H7 (cell line): ENCODE results near the gene ZNF804A. TPM values are rescaled to one million over a fixed set of nuclear protein-coding genes. Genes with fewer than 3 reads are reported as not detected.

Experiments
- DNase-seq: peaks from one replicate; pipeline ENCODE4 v3.0.0; 2012
- H3K27me3 ChIP-seq: 2 replicates; pipeline ENCODE4 v1.6.0; 2011; ENCODE audit warnings: mild to moderate bottlenecking, low read length; ENCODE audit not compliant: control insufficient read depth, insufficient read depth
- H3K36me3 ChIP-seq: replicated peaks from 2 replicates; pipeline ENCODE4 v1.5.1; 2011; ENCODE audit warnings: low read length; ENCODE audit not compliant: control insufficient read depth, insufficient read depth
- H3K4me3 ChIP-seq: 2 replicates; pipeline ENCODE4 v1.5.1; 2011; ENCODE audit warnings: low read depth, mild to moderate bottlenecking, control low read depth, low read length, moderate library complexity; ENCODE audit not compliant: insufficient read depth
- total RNA-seq: library from RNA; depleted of rRNA; stranded (reverse); fragments of >200 nt; shearing (Covaris generic); gene quantifications from 2 replicates; pipeline ENCODE4 v1.2.3, GENCODE V29; 2014; rRNA removed

Gene ZNF804A
- total RNA-seq: 0.18 and 0.48 TPM in 2 replicates

DNA sequence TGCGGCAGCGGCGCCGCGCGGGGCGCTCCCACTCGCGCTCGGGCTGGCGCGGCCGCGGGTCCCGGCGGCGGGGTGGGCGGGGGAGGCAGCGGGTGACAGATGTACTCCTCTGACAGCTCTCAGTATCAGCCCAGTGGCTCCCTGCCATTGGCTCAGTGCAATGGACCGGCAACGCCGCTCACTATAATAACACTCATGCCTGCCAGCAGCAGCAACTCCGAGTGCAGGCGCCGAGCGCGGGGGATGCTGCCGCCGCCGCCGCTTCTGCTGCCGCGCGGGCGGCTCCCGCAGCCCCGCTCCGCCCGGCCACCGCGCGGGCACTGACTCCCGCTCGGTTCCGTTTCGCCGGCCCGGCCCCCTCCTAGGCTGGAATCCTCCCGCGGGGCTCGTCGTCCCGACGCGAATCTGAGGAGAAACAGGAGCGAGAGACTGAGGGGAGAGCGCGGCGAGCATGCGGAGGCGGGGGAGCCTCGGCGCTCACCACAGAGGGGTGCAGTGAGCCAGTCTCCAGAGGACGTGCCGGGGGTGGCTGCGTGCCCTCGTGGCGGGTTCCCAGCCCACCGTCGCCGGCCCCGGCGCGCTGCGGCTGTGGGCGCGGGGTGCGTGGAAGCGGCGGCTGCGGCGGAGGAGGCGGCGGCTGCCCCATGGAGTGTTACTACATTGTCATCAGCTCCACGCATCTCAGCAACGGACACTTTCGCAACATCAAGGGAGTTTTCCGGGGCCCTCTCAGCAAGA, at the start of gene ZNF804A:
TSS of gene ZNF804A (plus strand) at position 214 of the 738 bp plus-strand sequence. CDS start at position 645, 431 bp downstream.
- Histone ChIP-seq H3K27me3 (peaks cover 42% of the 10 kb centered on the region), H3K4me3 (peak within 1 kb of the TSS; percentile 54), H3K36me3 (no peaks in the 10 kb centered on the region)
- DNase-seq: peak; percentile 72

DNA sequence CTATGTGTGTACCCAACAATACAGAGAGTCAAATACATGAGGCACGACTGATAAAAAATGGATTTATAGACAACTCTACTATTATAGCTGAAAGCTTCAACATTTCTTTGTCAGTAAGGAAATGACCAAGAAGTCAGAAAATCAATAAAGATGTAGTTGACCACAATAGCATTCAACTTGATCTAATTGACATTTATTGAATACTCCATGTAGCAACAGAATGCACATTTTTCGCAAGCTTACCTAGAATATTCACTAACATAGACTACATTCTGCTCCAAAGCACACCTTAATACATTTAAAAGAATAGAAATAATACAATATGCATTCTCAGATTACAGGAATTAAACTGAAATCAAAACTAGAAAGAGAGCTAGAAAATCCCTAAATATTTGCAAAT, 49.2 kb upstream of the ZNF804A start:
- Histone ChIP-seq H3K4me3 (no peak overlapping the region), H3K27me3 (no peaks in the 10 kb centered on the region), H3K36me3 (no peaks in the 10 kb centered on the region)
- DNase-seq: no peak

DNA sequence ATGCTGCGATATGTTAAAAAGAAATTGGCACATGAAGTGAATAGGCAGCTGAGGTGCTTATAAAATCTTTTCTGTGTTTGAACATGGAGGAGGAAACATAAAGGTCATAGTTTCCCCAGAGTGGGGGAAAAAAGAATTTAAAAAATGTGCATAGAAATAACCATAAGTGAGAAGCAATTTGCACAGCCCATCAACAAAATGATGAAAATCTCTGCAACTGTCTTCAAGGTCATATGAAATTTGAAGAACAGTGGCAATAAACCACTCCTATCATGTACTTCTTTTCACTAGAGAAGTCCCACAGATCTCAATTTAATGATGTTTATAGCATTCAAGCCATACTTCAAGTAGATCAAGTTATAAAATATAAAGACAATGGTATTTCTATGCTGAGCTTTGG, 46.7 kb upstream of the ZNF804A start:
- no peak overlapping the region for H3K4me3 ChIP-seq
- H3K27me3 ChIP-seq: no peaks in the 10 kb centered on the region
- DNase-seq: no peak
- H3K36me3 ChIP-seq: no peaks in the 10 kb centered on the region

DNA sequence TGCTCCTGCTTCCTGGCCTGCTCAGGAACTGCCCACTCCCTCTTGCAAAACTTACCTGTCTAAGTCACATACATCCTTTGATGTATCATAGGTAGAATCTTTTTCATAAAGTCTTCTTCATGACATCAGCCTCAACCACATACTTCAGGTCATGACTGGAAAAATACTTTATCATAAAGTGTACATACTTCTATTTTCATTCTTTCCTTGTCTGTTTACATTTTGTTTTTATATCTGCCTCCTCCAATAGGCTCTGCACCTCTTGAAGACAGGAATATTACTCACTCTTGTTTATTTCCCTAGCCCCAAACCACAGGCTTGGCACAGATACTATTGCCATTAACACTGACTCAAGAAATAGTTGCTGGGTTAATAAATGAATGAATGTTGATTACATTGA, 43.6 kb upstream of the ZNF804A start:
- Histone ChIP-seq H3K36me3 (no peaks in the 10 kb centered on the region), H3K4me3 (no peak overlapping the region), H3K27me3 (no peaks in the 10 kb centered on the region)
- no peak for DNase-seq

DNA sequence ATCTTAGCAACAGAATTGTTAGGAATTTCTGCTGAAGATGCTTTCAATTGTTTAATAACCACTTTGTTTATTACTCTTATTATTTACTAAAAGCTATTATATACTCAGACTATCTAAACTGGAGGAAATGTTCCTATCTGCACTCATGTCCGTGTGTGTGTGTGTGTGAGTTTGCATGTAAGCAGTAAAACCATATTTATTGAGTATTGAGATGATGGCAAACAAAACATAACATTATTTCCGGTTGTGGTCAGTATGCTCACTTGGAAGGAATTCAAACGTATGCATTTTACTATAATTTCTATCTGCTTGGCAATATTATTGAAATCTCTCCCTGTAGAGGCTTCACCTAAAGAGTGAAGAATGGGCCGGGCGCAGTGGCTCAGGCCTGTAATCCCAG, 43.0 kb upstream of the ZNF804A start:
- no peak for DNase-seq

DNA sequence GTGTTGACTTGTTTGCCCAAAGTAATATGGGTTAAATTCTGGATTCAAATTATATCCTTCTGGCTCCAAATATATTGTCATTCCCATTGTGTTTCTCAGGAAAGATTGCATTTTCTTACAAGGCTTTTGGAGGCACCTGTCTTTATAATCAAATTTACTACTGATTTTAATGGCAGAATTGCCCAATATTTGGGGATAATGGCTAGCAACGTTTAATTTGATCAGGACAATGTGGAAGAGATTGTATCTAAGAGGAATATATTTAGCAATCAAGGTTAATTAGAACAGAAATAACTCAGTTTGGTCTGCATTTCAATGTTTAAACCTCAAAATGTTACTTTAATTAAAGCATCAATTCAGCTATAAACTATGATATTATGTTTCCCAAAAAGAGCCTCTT, 41.7 kb upstream of the ZNF804A start:
- H3K27me3 ChIP-seq: no peaks in the 10 kb centered on the region
- H3K36me3 ChIP-seq: no peaks in the 10 kb centered on the region
- no peak for DNase-seq
- no peak overlapping the region for H3K4me3 ChIP-seq

More for the DNA sequence above, 43.0 kb upstream of the ZNF804A start:
- no peak overlapping the region for H3K4me3 ChIP-seq
- H3K27me3 ChIP-seq: no peaks in the 10 kb centered on the region
- H3K36me3 ChIP-seq: no peaks in the 10 kb centered on the region

DNA sequence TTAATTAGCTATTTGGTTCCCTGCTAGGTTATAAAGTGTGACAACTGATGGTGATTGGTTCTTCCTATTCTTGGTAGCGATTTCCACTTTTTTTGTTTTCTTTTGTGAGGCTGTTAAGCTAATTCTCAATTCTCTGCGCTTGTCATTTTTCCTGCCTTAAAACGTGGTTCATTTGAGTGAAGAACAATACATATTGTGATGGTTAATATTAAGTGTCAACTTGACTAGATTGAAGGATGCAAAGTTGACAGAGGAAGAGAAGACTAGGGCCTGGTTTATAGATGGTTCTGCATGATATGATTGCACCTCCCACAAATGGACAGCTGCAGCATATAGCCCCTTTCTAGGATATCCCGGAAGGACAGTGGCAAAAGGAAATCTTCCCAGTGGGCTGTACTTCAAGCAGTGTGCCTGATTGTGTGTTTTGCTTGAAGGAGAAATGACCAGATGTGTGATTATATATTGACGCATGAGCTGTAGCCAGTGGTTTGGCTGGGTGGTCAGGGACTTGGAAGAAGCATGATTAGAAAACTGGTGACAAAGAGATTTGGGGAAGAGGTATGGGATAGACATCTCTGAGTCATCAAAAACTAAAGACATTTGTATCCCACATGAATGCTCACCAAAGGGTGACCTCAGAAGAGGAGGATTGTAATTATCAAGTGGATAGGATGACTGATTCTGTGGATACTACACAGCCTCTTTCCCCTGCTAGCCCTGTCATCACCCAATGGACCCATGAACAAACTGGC, 39.4 kb upstream of the ZNF804A start:
- Histone ChIP-seq H3K4me3 (no peak overlapping the region), H3K36me3 (no peaks in the 10 kb centered on the region), H3K27me3 (no peaks in the 10 kb centered on the region)
- no peak for DNase-seq

DNA sequence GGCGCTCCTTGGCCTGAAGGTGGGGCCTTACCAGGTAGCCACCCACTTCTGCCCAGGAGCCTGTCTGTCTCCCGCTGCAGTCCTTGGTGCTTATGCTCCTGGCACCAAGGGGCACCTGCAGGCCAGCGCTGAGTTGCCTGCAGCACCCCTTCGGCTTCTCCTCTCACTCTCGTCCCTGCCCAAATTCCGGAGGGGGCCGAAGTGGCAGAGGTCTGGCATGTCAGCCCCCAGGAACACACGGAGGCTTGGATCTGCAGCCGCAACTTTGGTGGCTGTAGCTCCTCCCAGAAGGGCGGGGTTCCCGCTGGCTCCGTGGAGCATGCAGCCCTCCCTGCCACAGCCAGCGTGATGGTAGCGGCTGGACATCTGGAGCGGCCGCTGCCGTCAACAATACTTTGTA, 37.7 kb upstream of the ZNF804A start:
- DNase-seq: no peak
- no peaks in the 10 kb centered on the region for H3K36me3 ChIP-seq
- no peak overlapping the region for H3K4me3 ChIP-seq
- H3K27me3 ChIP-seq: no peaks in the 10 kb centered on the region

DNA sequence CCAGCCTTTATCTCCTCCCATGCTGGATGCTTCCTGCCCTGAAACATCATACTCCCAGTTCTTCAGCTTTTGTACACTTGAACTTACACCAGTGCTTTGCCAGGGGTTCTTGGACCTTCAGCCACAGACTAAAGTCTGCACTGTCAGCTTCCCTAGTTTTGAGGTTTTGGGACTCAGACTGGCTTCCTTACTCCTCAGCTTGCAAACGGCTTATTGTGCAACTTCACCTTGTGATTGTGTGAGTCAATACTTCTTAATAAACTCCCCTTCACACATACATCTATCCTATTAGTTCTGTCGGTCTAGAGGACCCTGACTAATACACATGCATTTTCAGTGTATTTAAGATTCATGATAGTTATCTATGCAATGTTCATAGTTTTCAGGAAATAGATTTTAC, 35.8 kb upstream of the ZNF804A start:
- DNase-seq: no peak
- Histone ChIP-seq H3K4me3 (no peak overlapping the region), H3K36me3 (no peaks in the 10 kb centered on the region), H3K27me3 (no peaks in the 10 kb centered on the region)

DNA sequence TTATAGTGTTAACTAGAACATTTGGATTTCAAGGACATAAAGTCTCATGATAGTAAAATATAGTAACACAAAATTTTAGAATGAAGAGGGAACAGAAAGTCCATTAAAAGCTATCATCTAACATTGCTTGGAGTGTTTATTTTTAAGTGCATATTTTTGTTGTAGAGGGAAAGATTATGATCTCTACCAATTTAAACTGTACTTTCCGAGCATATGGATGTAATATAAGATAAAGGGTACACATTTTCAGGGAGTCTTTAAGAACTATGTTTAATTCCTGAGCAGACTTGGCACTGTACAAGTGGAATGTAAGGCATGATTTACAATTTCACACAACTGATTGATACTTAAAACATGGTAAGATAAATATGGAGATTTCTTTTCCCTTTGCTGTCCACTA, 34.2 kb upstream of the ZNF804A start:
- Histone ChIP-seq H3K27me3 (no peaks in the 10 kb centered on the region), H3K4me3 (no peak overlapping the region), H3K36me3 (no peaks in the 10 kb centered on the region)
- no peak for DNase-seq

DNA sequence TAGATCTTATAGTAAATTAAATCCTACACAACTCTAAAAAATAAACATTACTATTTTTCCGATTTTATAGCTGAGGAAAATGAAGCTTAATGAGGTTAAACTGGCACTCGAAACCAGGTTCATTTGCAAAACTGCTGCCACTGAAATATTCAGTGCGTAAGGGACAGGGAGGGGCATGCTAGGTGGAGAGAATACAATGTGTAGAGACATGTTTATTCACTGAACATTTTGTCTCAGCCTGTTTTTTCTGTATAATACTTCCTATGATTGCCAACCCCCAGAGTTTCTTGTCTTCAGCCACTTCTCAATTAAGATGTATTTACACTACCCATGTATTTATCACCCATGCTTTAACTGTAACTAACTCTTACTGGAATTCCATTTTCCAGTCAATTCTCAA, 31.6 kb upstream of the ZNF804A start:
- no peak for DNase-seq
- Histone ChIP-seq H3K27me3 (no peaks in the 10 kb centered on the region), H3K36me3 (no peaks in the 10 kb centered on the region), H3K4me3 (no peak overlapping the region)

DNA sequence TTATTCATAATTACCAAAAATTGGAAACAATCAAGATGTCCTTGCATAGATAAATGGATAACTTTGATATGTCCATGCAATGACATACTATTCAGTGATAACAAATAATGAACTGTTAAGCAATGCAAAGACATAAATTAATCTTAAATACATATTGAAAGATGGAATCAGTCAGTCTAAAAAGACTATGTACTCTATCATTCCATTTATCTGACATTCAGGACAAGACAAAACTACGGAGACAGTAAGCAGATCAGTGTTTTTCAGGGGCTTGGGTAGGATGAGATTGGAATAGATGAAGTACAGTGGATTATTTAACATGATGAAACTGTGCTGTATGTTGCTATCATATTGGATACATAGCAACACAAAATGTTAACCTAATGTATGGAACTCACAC, 21.3 kb upstream of the ZNF804A start:
- H3K4me3 ChIP-seq: no peak overlapping the region
- no peaks in the 10 kb centered on the region for H3K27me3 ChIP-seq
- no peaks in the 10 kb centered on the region for H3K36me3 ChIP-seq
- DNase-seq: no peak

DNA sequence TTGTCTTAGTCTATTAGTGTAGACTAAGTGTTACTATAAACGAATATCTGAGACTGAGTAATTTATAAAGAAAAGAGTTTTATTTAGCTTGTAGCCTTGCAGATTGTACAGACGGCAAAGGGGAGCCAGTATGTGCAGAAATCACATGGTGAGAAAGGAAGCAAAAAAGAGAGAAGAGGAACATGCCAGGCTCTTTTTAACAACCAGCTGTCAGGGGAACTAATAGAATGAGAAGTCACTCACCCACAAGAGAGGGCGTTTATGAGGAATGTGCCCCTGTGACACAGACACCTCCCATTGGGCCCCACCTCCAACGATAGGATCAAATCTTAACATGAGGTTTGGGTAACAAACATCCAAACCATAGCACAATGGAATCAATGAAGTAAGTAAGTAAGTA, 20.6 kb upstream of the ZNF804A start:
- no peaks in the 10 kb centered on the region for H3K36me3 ChIP-seq

DNA sequence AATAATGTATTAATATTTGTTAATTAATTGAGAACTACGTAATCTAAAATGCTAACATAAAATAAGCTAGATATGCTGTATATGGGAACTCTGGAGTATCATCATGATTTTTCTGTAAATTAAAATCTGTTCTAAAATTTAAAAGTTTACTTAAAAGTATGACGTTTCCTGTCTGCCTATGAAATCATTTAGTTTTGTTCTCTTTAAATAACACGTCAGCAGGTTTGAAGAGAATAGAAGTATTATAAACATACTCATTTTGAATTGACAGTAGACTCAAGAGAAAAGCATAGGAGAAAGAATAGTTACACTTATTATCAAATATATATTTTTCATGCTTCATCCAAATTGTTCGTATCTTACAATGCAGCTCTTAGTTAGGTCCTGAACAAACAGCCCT, 19.1 kb upstream of the ZNF804A start:
- no peaks in the 10 kb centered on the region for H3K27me3 ChIP-seq
- H3K4me3 ChIP-seq: no peak overlapping the region
- no peak for DNase-seq
- no peaks in the 10 kb centered on the region for H3K36me3 ChIP-seq

More for the DNA sequence above, 20.6 kb upstream of the ZNF804A start:
- H3K4me3 ChIP-seq: no peak overlapping the region
- no peaks in the 10 kb centered on the region for H3K27me3 ChIP-seq
- DNase-seq: no peak

DNA sequence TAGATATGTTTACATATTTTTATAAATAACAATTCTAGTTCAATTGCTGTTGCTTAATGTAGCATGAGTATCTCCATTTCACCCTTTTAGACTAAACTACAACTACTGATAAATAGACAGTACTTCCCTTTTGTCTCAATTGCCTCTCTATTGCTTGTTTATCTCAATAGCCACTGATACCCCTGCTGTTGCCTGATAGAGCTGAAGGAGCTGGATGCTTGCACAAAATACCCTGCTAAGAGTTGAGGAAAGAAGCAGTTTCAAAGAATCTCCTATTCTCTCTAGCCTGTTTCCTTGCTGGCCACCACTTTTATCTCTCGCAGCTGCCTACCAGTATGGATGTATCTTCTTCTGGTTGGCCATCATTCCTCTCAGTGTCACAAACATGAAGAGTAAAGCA, 16.9 kb upstream of the ZNF804A start:
- H3K27me3 ChIP-seq: no peaks in the 10 kb centered on the region
- no peak overlapping the region for H3K4me3 ChIP-seq
- DNase-seq: no peak
- H3K36me3 ChIP-seq: no peaks in the 10 kb centered on the region
